Measurements from ENCODE around the gene CLK3.

Gene CLK3

GRCh38 chr15:74631408-74631807, 15.8 kb downstream of the CLK3 start:
- Histone ChIP-seq H3K4me3 (ENCODE audit: low read depth, low read length) (no peak overlapping the region), H3K36me3 (ENCODE audit: control insufficient read depth in 2 of 2, insufficient read depth in 1 of 2, low read length in 2 of 2) (peaks cover 25 to 100% of the 10 kb centered on the region in 2 experiments; a peak in 2 of 3 replicates), H3K27ac (ENCODE audit: extremely low read depth, low read depth, low read length) (no peak overlapping the region), H3K4me1 (ENCODE audit: control insufficient read depth, insufficient read depth, low read length) (no peaks in the 10 kb centered on the region), H3K9me3 (ENCODE audit: control insufficient read depth, insufficient read depth, low read depth, low read length) (no peaks in the 10 kb centered on the region)
- CTCF ChIA-PET, result interaction anchor here (0.6 to 14.8 kb wide), 36 partner anchors 10 to 337 kb away, joined by 3 to 800 read pairs (median 4); partner anchors contain the start of genes ARID3B, CLK3 and CYP11A1
- POLR2A ChIA-PET, result interaction anchor here (0.5 to 1.8 kb wide), 3 partner anchors 94 to 197 kb away, joined by 3 to 5 read pairs (median 5); partner anchors contain the start of gene SEMA7A
- TF ChIP-seq SCRT2 (tag by site-specific recombination; IDR thresholded peaks at IDR 0.05), result no peak
- TF ChIP-seq ZNF311 (tag by site-specific recombination; IDR thresholded peaks at IDR 0.05; ENCODE audit: borderline replicate concordance), result peak; percentile 34; the same call in 1 of the 2 replicates

- Histone ChIP-seq H3K9me3 (ENCODE audit: control insufficient read depth, insufficient read depth, low read depth, low read length) (no peaks in the 10 kb centered on the region), H3K27ac (ENCODE audit: extremely low read depth, low read depth, low read length) (no peak overlapping the region), H3K4me1 (ENCODE audit: control insufficient read depth, insufficient read depth, low read length) (no peaks in the 10 kb centered on the region), H3K4me3 (ENCODE audit: low read depth, low read length) (no peak overlapping the region), H3K36me3 (ENCODE audit: control insufficient read depth in 2 of 2, insufficient read depth in 1 of 2, low read length in 2 of 2) (peaks cover 25 to 100% of the 10 kb centered on the region in 2 experiments; a peak in 2 of 3 replicates)
- POLR2A ChIA-PET, result no interaction called here
- CTCF ChIA-PET, result interaction anchor here (0.6 to 14.8 kb wide), 40 partner anchors 11 to 324 kb away, joined by 3 to 800 read pairs (median 4); partner anchors contain the start of genes ARID3B, CLK3 and CYP11A1
- TF ChIP-seq SCRT1 (tag by site-specific recombination; IDR thresholded peaks at IDR 0.05; ENCODE audit: borderline replicate concordance), result peak; percentile 37; the same call in 1 of the 2 replicates
- TF ChIP-seq ZNF660 (tag by site-specific recombination; IDR thresholded peaks at IDR 0.05), result 0 out of 2 replicates have a peak, but pooled peaks have one; percentile 22
- 0 out of 2 replicates have a peak, but pooled peaks have one; percentile 40 for TF ChIP-seq SCRT2 (tag by site-specific recombination; IDR thresholded peaks at IDR 0.05)
- TF ChIP-seq CTCF (tag by site-specific recombination; IDR thresholded peaks at IDR 0.05), result peak; percentile 91
- TF ChIP-seq ZNF600 (tag by site-specific recombination; IDR thresholded peaks at IDR 0.05), result 0 out of 2 replicates have a peak, but pooled peaks have one; percentile 45
- TF ChIP-seq ZNF654 (tag by site-specific recombination; IDR thresholded peaks at IDR 0.05; ENCODE audit: low read depth), result peak; percentile 50
- TF ChIP-seq ZNF2 (tag by site-specific recombination; IDR thresholded peaks at IDR 0.05), result peak; percentile 95
- no peak for TF ChIP-seq ZNF626 (tag by site-specific recombination; IDR thresholded peaks at IDR 0.05)
- TF ChIP-seq ZFP69B (tag by site-specific recombination; IDR thresholded peaks at IDR 0.05), result no peak
Observed at GRCh38 chr15:74631935-74632560, 16.4 kb downstream of the CLK3 start.

GRCh38 chr15:74632601-74633000, 17.0 kb downstream of the CLK3 start:
- no peak overlapping the region for H3K27ac ChIP-seq (ENCODE audit: extremely low read depth, low read depth, low read length)
- no peaks in the 10 kb centered on the region for H3K4me1 ChIP-seq (ENCODE audit: control insufficient read depth, insufficient read depth, low read length)
- no peak for TF ChIP-seq HOXD13 (CRISPR knock-in tag; IDR thresholded peaks at IDR 0.05; ENCODE audit: borderline replicate concordance)
- TF ChIP-seq ZNF658 (tag by site-specific recombination; IDR thresholded peaks at IDR 0.05), result no peak
- no peak for TF ChIP-seq REPIN1 (tag by site-specific recombination; IDR thresholded peaks at IDR 0.05; ENCODE audit: low read depth)
- no peak for TF ChIP-seq ZNF404 (tag by site-specific recombination; IDR thresholded peaks at IDR 0.05)
- no peak for TF ChIP-seq ZNF132 (tag by site-specific recombination; IDR thresholded peaks at IDR 0.05; ENCODE audit: borderline replicate concordance)
- TF ChIP-seq ZNF174 (tag by site-specific recombination; IDR thresholded peaks at IDR 0.05), result no peak
- no peak for TF ChIP-seq YY2 (tag by site-specific recombination; IDR thresholded peaks at IDR 0.05)
- no peak for TF ChIP-seq ZNF513 (tag by site-specific recombination; IDR thresholded peaks at IDR 0.05)
- no peak for TF ChIP-seq ZNF335 (tag by site-specific recombination; conservative IDR thresholded peaks at IDR 0.05)
- TF ChIP-seq ZNF221 (tag by site-specific recombination; IDR thresholded peaks at IDR 0.05; ENCODE audit: borderline replicate concordance), result no peak
- no peak for TF ChIP-seq ZNF398 (tag by site-specific recombination; IDR thresholded peaks at IDR 0.05)
- no peak for TF ChIP-seq PRDM6 (tag by site-specific recombination; IDR thresholded peaks at IDR 0.05)
- peaks cover 22 to 100% of the 10 kb centered on the region in 2 experiments; a peak in 2 of 3 replicates for H3K36me3 ChIP-seq (ENCODE audit: control insufficient read depth in 2 of 2, insufficient read depth in 1 of 2, low read length in 2 of 2)
- H3K4me3 ChIP-seq (ENCODE audit: low read depth, low read length), result no peak overlapping the region
- POLR2A ChIA-PET, result interaction anchor here (0.8 kb wide), 1 partner anchor 138 kb away, joined by 3 read pairs; no protein-coding TSS in a partner anchor
- no peaks in the 10 kb centered on the region for H3K9me3 ChIP-seq (ENCODE audit: control insufficient read depth, insufficient read depth, low read depth, low read length)
- CTCF ChIA-PET, result interaction anchor here (0.6 to 14.8 kb wide), 27 partner anchors 12 to 321 kb away, joined by 3 to 800 read pairs (median 5); partner anchors contain the start of genes ARID3B, CLK3 and CYP11A1

All from HEK293 (cell line).